ENCODE data around the gene LDHD. TPM values are rescaled to one million over a fixed set of nuclear protein-coding genes. Genes with fewer than 3 reads are reported as not detected.

Gene LDHD
- total and polyA plus RNA-seq, 2 experiments from 2014 or later = 0.65 to 1.1 TPM

- 1 to 2% methylated on average over 60 to 76 of the region's 93 CpGs for WGBS, 2 experiments (ENCODE audit: low coverage in 1 of 2, low lambda C conversion rate in 2 of 2, missing lambda C conversion rate in 2 of 2)
- peak within 1 kb of the TSS; percentile 99 for H3K4me3 ChIP-seq
Measured at GRCh38 chr16:75148311-75149195, 32.0 kb upstream of the LDHD start, which contains the start of gene ZFP1. TSS of gene ZFP1 (plus strand) at chr16:75148524. CDS start at chr16:75152952, 4,428 bp downstream.

GRCh38 chr16:75147968-75148310 lies 31.4 kb upstream of the LDHD start:
- Histone ChIP-seq H3K27me3 (replicated peaks; ENCODE audit: insufficient read depth) (no peaks in the 10 kb centered on the region), H3K9me2 (ENCODE audit: insufficient read depth) (no peaks in the 10 kb centered on the region), H3K4me3 (peak overlapping the region; percentile 99), H3K36me3 (ENCODE audit: low read depth) (no peaks in the 10 kb centered on the region), H3K4me1 (ENCODE audit: insufficient read depth) (no peaks in the 10 kb centered on the region), H4K20me1 (ENCODE audit: insufficient read depth) (no peaks in the 10 kb centered on the region), H2AFZ (peak overlapping the region; percentile 96), H3K9ac (peak overlapping the region; percentile 96), H3K27ac (no peak overlapping the region), H3K79me2 (ENCODE audit: insufficient read depth) (peaks cover 37% of the 10 kb centered on the region), H3K9me3 (ENCODE audit: low read depth) (peaks cover 9% of the 10 kb centered on the region), H3F3A (ENCODE audit: insufficient read depth) (no peaks in the 10 kb centered on the region), H3K4me2 (ENCODE audit: unreplicated experiment) (peak overlapping the region; percentile 90)
- TF ChIP-seq EZH2phosphoT487 (IDR thresholded peaks at IDR 0.05; ENCODE audit: insufficient read depth, low read depth) = no peak
- no peak for TF ChIP-seq EZH2 (IDR thresholded peaks at IDR 0.05; ENCODE audit: insufficient read depth, poor library complexity, severe bottlenecking)
- 30 to 33% methylated on average over 3 of the region's 3 CpGs for WGBS, 2 experiments (ENCODE audit: low coverage in 1 of 2, low lambda C conversion rate in 2 of 2, missing lambda C conversion rate in 2 of 2)
- no peak for DNase-seq
- in situ Hi-C loops (cut with MboI) = no loop called here

More at GRCh38 chr16:75148311-75149195, 32.0 kb upstream of the LDHD start, which contains the start of gene ZFP1:
- Histone ChIP-seq H3K79me2 (ENCODE audit: insufficient read depth) (peaks cover 40% of the 10 kb centered on the region), H4K20me1 (ENCODE audit: insufficient read depth) (no peaks in the 10 kb centered on the region), H3K27me3 (replicated peaks; ENCODE audit: insufficient read depth) (no peaks in the 10 kb centered on the region), H3K4me1 (ENCODE audit: insufficient read depth) (no peaks in the 10 kb centered on the region), H3F3A (ENCODE audit: insufficient read depth) (no peaks in the 10 kb centered on the region), H3K27ac (peak within 1 kb of the TSS; percentile 85), H3K9ac (peak within 1 kb of the TSS; percentile 96), H3K9me2 (ENCODE audit: insufficient read depth) (no peaks in the 10 kb centered on the region), H2AFZ (peak within 1 kb of the TSS; percentile 96), H3K9me3 (ENCODE audit: low read depth) (peaks cover 9% of the 10 kb centered on the region), H3K36me3 (ENCODE audit: low read depth) (no peaks in the 10 kb centered on the region), H3K4me2 (ENCODE audit: unreplicated experiment) (peak within 1 kb of the TSS; percentile 90)
- TF ChIP-seq EZH2 (IDR thresholded peaks at IDR 0.05; ENCODE audit: insufficient read depth, poor library complexity, severe bottlenecking) (no peak), EZH2phosphoT487 (IDR thresholded peaks at IDR 0.05; ENCODE audit: insufficient read depth, low read depth) (no peak)
- in situ Hi-C loops (cut with MboI) = no loop called here
- DNase-seq = peak; percentile 95

- H3K36me3 ChIP-seq (ENCODE audit: low read depth) = no peaks in the 10 kb centered on the region
- H3K4me3 ChIP-seq = no peak overlapping the region
- no peaks in the 10 kb centered on the region for H3K27me3 ChIP-seq (replicated peaks; ENCODE audit: insufficient read depth)
- 72% methylated on average over 6 of the region's 6 CpGs for WGBS, 2 experiments (ENCODE audit: low coverage in 1 of 2, low lambda C conversion rate in 2 of 2, missing lambda C conversion rate in 2 of 2)
- in situ Hi-C loops (cut with MboI) = no loop called here
- no peak overlapping the region for H3K9ac ChIP-seq
- no peaks in the 10 kb centered on the region for H3F3A ChIP-seq (ENCODE audit: insufficient read depth)
- H3K79me2 ChIP-seq (ENCODE audit: insufficient read depth) = no peaks in the 10 kb centered on the region; the same call in 1 of the 2 replicates
- no peaks in the 10 kb centered on the region for H3K9me2 ChIP-seq (ENCODE audit: insufficient read depth)
- no peak for TF ChIP-seq EZH2 (IDR thresholded peaks at IDR 0.05; ENCODE audit: insufficient read depth, poor library complexity, severe bottlenecking)
- no peak for TF ChIP-seq EZH2phosphoT487 (IDR thresholded peaks at IDR 0.05; ENCODE audit: insufficient read depth, low read depth)
- H3K4me1 ChIP-seq (ENCODE audit: insufficient read depth) = no peaks in the 10 kb centered on the region
- no peaks in the 10 kb centered on the region for H4K20me1 ChIP-seq (ENCODE audit: insufficient read depth)
- H2AFZ ChIP-seq = no peak overlapping the region
- H3K4me2 ChIP-seq (ENCODE audit: unreplicated experiment) = no peak overlapping the region
- H3K9me3 ChIP-seq (ENCODE audit: low read depth) = no peaks in the 10 kb centered on the region
- no peak overlapping the region for H3K27ac ChIP-seq
- DNase-seq = no peak
Measured at GRCh38 chr16:75143941-75144340, 27.4 kb upstream of the LDHD start.

GRCh38 chr16:75139498-75139897 lies 22.9 kb upstream of the LDHD start:
- no peak overlapping the region for H3K27ac ChIP-seq
- H3K79me2 ChIP-seq (ENCODE audit: insufficient read depth) = no peaks in the 10 kb centered on the region
- no peak overlapping the region for H3K4me2 ChIP-seq (ENCODE audit: unreplicated experiment)
- no peaks in the 10 kb centered on the region for H3K9me2 ChIP-seq (ENCODE audit: insufficient read depth)
- H3K36me3 ChIP-seq (ENCODE audit: low read depth) = no peaks in the 10 kb centered on the region
- no peak overlapping the region for H3K9ac ChIP-seq
- no peak overlapping the region for H3K4me3 ChIP-seq
- H4K20me1 ChIP-seq (ENCODE audit: insufficient read depth) = no peaks in the 10 kb centered on the region
- no peaks in the 10 kb centered on the region for H3K4me1 ChIP-seq (ENCODE audit: insufficient read depth)
- in situ Hi-C loops (cut with MboI) = no loop called here
- H3K9me3 ChIP-seq (ENCODE audit: low read depth) = no peaks in the 10 kb centered on the region
- TF ChIP-seq EZH2 (IDR thresholded peaks at IDR 0.05; ENCODE audit: insufficient read depth, poor library complexity, severe bottlenecking) (no peak), EZH2phosphoT487 (IDR thresholded peaks at IDR 0.05; ENCODE audit: insufficient read depth, low read depth) (no peak)
- H3K27me3 ChIP-seq (replicated peaks; ENCODE audit: insufficient read depth) = no peaks in the 10 kb centered on the region
- DNase-seq = no peak
- 94 to 95% methylated on average over 5 of the region's 5 CpGs for WGBS, 2 experiments (ENCODE audit: low coverage in 1 of 2, low lambda C conversion rate in 2 of 2, missing lambda C conversion rate in 2 of 2)
- H2AFZ ChIP-seq = no peak overlapping the region
- no peaks in the 10 kb centered on the region for H3F3A ChIP-seq (ENCODE audit: insufficient read depth)

Data from GM23248 (cell line).